ENCODE results near the gene SYS1.

SYS1 gene

GRCh38 chr20:45358282-45359068 is 4.5 kb upstream of the SYS1 start:
- DNase-seq = no peak

- DNase-seq = no peak
Measured at GRCh38 chr20:45359069-45359405, 3.9 kb upstream of the SYS1 start.

- DNase-seq = no peak
Measured at GRCh38 chr20:45359406-45360148, 3.4 kb upstream of the SYS1 start.

- no peak for DNase-seq
Measured at GRCh38 chr20:45361793-45362192, 1.2 kb upstream of the SYS1 start.

GRCh38 chr20:45363611-45364492 is 896 bp downstream of the SYS1 start:
- DNase-seq = no peak

GRCh38 chr20:45365444-45365970 is 2.6 kb downstream of the SYS1 start:
- DNase-seq = no peak

GRCh38 chr20:45366192-45366591 is 3.2 kb downstream of the SYS1 start:
- DNase-seq = no peak

- DNase-seq = no peak
Measured at GRCh38 chr20:45366631-45367030, 3.7 kb downstream of the SYS1 start.

GRCh38 chr20:45367126-45367525 is 4.2 kb downstream of the SYS1 start:
- DNase-seq = no peak

GRCh38 chr20:45368221-45368980 is 5.4 kb downstream of the SYS1 start:
- no peak for DNase-seq

GRCh38 chr20:45370571-45371160 is 7.7 kb downstream of the SYS1 start:
- DNase-seq = no peak

GRCh38 chr20:45372241-45372640 is 9.3 kb downstream of the SYS1 start:
- no peak for DNase-seq

- no peak for DNase-seq
Measured at GRCh38 chr20:45372646-45373352, 9.8 kb downstream of the SYS1 start.

GRCh38 chr20:45373353-45374100 is 10.6 kb downstream of the SYS1 start:
- no peak for DNase-seq

GRCh38 chr20:45374101-45374467 is 11.1 kb downstream of the SYS1 start:
- no peak for DNase-seq

- no peak for DNase-seq
Measured at GRCh38 chr20:45374966-45375365, 12.0 kb downstream of the SYS1 start.

GRCh38 chr20:45377269-45377668 is 14.3 kb downstream of the SYS1 start:
- DNase-seq = no peak

GRCh38 chr20:45378191-45378590 is 15.2 kb downstream of the SYS1 start, which contains the start of gene TP53TG5:
TP53TG5 (minus strand) TSS chr20:45378325; CDS start chr20:45378236, 89 bp downstream.
- DNase-seq = no peak

- no peak for DNase-seq
Measured at GRCh38 chr20:45387274-45387673, 24.3 kb downstream of the SYS1 start.

GRCh38 chr20:45390931-45391330 is 28.0 kb downstream of the SYS1 start:
- no peak for DNase-seq

- DNase-seq = no peak
Measured at GRCh38 chr20:45391559-45391958, 28.6 kb downstream of the SYS1 start.

Measured in NCI-H2081 treated with DMSO at 0.1 percent for 48 hours (cell line).